B cell (primary cell): ENCODE data around the gene PCSK2.

Experiments used
- CTCF ChIP-seq: fragments of 200-600 bp; IDR thresholded peaks from one replicate; pipeline ENCODE4 v1.8.0; 2022; ENCODE audit warnings: antibody characterized with exemption, mild to moderate bottlenecking
- EZH2 ChIP-seq: IDR thresholded peaks from 2 replicates; pipeline ENCODE4 v1.6.1; 2012; ENCODE audit warnings: borderline replicate concordance, low read depth, mild to moderate bottlenecking, moderate library complexity, low read length; ENCODE audit not compliant: insufficient read depth, poor library complexity, severe bottlenecking

- TF ChIP-seq CTCF (no peak), EZH2 (no peak)
Observed at GRCh38 chr20:17304774-17305173, 77.9 kb downstream of the PCSK2 start.
